Hepatocyte (in vitro differentiated cells): ENCODE results near the gene TMEM184B.

Experiments
- CTCF ChIP-seq: fragments of 200-600 bp; sonication (generic); IDR thresholded peaks from 2 replicates; pipeline ENCODE4 v1.5.1; 2016; ENCODE audit warnings: antibody characterized with exemption, mild to moderate bottlenecking; ENCODE audit not compliant: poor library complexity
- EZH2 ChIP-seq: fragments of 200-600 bp; sonication (generic); IDR thresholded peaks from 2 replicates; pipeline ENCODE4 v1.6.1; 2016; ENCODE audit warnings: antibody characterized with exemption, mild to moderate bottlenecking, borderline replicate concordance
- EZH2phosphoT487 ChIP-seq: fragments of 200-600 bp; sonication (generic); IDR thresholded peaks from one replicate; pipeline ENCODE4 v1.6.1; 2018; ENCODE audit warnings: antibody characterized with exemption, mild to moderate bottlenecking, low read depth, moderate library complexity; ENCODE audit not compliant: unreplicated experiment, severe bottlenecking

GRCh38 chr22:38191731-38192474 is 80.9 kb downstream of the TMEM184B start:
- no peak for TF ChIP-seq EZH2
- no peak for TF ChIP-seq CTCF
- no peak for TF ChIP-seq EZH2phosphoT487
